NCI-H524 (cell line): ENCODE measurements around the gene SHANK3.

ENCODE experiments used
- DNase-seq, 2 experiments: peaks; one replicate each; lab custom pipeline; 2025; lab: John Stamatoyannopoulos, UW

Gene SHANK3

DNA sequence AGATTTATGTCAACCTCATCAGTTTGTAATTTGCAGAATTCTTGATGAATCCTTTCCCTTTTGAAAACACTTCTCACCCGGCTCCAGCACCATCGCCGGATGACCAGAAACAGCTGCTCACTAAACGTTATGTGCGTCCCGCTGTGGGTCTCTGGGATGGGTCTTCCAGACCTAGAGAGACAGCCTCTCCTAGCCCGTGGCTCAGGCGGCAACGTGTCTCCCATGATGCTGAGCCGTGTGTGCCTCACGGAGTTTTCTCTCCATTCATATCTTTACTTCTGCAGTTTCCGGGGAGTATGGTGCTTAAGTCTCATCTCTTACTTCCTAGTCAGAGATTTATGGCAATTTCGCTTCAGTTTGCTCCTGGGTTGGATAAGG lies 40.4 kb downstream of the SHANK3 start:
- DNase-seq: no peak

DNA sequence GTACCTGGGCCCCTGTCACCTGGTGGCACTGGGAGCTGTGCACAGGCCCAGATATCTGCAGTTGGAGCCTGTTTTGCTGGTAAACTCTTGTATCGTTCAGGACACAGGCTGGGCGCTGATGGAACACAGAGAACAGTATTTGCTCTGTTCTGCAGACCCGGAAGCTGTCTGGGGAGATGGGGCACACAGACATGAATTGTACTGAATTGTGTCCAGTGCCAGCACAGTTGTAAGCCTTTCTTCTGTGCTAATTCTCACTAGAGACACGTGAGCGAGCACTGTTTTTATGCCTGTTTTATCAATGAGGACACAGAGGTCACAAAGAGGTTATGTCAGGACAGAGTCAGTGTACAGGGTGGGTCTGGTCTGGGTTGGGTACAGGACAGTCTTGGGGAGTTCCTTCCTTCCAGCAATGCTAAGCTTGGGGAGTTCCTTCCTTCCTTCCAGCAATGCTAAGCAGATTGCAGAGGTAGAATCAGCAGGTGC lies 41.0 kb downstream of the SHANK3 start:
- DNase-seq: no peak

DNA sequence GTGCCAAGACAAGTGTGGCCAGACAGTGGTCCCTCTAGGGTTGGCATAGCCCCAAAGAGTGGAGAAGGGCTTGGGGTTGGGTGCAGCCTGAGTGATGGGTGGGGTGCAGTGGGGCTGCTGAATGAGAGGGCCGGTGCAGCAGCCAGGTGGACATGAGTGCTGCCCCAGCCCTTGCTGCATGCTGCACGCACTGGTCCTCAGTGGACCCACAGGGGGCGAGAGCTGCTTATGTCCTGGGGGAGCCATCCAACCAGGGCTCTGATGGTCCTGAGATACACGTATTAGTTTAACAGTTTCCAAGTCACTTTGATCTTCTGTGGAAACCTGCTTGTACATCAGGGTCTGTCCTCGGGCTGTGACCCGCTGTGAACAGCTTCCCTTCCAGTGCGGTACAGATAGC lies 41.5 kb downstream of the SHANK3 start:
- DNase-seq: no peak

GRCh38 chr22:50714631-50715179 lies 42.1 kb downstream of the SHANK3 start:
- no peak for DNase-seq

DNA sequence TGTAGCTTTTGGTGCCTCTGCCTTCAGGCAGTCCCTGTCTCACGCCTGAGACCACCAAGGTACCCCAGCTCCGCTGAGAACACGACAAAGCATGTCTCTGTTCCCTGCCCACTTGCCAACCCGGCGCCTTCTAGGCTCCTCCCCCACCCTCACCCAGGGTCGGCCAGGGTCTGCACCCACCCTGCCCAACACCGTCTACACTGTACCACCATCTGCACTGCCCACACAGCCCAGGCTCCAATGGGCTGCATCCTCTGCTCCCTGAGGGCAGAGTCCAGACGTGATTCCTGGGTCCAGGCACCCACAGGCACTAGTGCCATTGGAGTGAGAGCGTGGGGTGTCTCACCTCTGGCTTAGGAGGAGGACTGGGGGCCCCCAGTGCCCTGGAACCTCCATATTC lies 42.6 kb downstream of the SHANK3 start:
- no peak for DNase-seq

- no peak for DNase-seq
Measured at GRCh38 chr22:50715776-50716175, 43.2 kb downstream of the SHANK3 start.

- DNase-seq: no peak
Measured at GRCh38 chr22:50716290-50717024, 43.8 kb downstream of the SHANK3 start.

DNA sequence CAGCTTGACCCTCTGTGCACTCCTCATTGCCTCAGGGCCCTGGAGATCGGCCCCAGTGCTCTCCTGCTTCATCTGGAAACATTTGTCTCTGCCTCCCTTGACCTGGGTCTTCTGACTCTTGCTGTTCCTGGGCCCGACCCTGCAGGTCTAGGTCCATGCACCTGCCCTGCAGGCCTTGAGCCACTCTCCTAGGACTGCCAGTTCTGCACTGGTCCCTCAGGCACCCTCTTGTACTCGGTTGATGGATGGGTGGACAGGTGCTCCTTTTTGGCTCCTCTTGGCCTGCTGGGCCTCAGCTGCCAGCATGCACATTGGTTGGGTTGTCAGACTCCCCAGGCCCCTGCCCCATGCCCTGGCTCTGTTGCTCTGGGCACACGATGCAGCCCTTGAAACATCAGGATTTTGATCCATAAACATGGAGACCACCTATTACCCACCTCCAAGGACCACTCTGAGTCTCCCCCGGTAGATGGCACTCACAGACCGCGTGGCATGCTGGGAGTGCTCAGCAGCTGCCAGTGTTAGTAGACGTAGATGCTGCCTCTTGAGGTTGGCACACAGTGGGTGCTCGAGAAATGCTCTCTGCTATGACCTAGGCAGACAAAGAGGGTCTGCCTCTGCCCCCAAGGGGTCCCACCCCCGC lies 45.2 kb downstream of the SHANK3 start:
- DNase-seq: peak in 1 of 2 experiments; percentile 63

DNA sequence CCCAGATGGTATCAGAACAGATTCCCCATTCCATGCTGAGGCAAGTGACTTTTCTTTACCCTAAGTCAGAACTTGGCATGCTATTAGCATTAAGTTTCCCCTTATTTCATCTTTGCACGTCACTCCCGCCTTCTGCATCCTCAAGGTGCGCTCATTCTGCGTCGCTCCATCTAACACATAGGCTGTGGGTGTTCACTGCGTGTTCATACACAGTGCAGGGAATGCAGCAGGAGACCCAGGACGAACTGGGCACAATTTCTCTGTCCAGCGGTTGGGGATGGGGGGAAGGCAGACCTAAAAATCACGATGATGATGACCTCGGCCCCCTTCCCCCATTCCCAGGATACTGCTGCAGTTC lies 45.7 kb downstream of the SHANK3 start:
- DNase-seq: no peak

GRCh38 chr22:50719814-50720300 lies 47.2 kb downstream of the SHANK3 start:
- DNase-seq: no peak

GRCh38 chr22:50720301-50721256 lies 48.0 kb downstream of the SHANK3 start:
- DNase-seq: no peak

DNA sequence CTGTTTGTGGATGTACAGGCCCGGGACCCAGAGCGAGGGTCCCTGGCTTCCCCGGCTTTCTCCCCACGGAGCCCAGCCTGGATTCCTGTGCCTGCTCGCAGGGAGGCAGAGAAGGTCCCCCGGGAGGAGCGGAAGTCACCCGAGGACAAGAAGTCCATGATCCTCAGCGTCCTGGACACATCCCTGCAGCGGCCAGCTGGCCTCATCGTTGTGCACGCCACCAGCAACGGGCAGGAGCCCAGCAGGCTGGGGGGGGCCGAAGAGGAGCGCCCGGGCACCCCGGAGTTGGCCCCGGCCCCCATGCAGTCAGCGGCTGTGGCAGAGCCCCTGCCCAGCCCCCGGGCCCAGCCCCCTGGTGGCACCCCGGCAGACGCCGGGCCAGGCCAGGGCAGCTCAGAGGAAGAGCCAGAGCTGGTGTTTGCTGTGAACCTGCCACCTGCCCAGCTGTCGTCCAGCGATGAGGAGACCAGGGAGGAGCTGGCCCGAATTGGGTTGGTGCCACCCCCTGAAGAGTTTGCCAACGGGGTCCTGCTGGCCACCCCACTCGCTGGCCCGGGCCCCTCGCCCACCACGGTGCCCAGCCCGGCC lies 48.7 kb downstream of the SHANK3 start:
- no peak for DNase-seq

- no peak for DNase-seq
Measured at GRCh38 chr22:50722048-50722701, 49.6 kb downstream of the SHANK3 start.
